Cardiac fibroblast (primary cell): Measurements from ENCODE around the gene BMPR2.
"Not testable (repeated sequence)": the region's sequence is repeated elsewhere in the genome, so short reads cannot be mapped to it uniquely, and the experiment has no call there.

ENCODE experiments used
- DNase-seq, 2 donors: peaks; one replicate each; pipeline versions ENCODE4 v3.0.0 to v3.0.0-alpha.2; 2010; ENCODE audit warnings: low read depth in 2 of 2
- H3K4me3 ChIP-seq, 2 donors: replicated peaks in 1 of 2; 1 replicate in 1 of 2; 2 replicates in 1 of 2; pipeline ENCODE4 v1.5.1; 2011; ENCODE audit warnings: low read depth in 2 of 2, low read length in 2 of 2, mild to moderate bottlenecking in 2 of 2, moderate library complexity in 1 of 2
- TF ChIP-seq, protein P1 (sequence below): IDR thresholded peaks from one replicate; pipeline ENCODE4 v1.5.1; 2011; ENCODE audit warnings: low read depth, mild to moderate bottlenecking, low read length, inconsistent platforms

Gene BMPR2

GRCh38 chr2:202429164-202429980, 53.2 kb downstream of the BMPR2 start:
- peak; percentile 62 to 96 for DNase-seq
- TF ChIP-seq, protein P1, sequence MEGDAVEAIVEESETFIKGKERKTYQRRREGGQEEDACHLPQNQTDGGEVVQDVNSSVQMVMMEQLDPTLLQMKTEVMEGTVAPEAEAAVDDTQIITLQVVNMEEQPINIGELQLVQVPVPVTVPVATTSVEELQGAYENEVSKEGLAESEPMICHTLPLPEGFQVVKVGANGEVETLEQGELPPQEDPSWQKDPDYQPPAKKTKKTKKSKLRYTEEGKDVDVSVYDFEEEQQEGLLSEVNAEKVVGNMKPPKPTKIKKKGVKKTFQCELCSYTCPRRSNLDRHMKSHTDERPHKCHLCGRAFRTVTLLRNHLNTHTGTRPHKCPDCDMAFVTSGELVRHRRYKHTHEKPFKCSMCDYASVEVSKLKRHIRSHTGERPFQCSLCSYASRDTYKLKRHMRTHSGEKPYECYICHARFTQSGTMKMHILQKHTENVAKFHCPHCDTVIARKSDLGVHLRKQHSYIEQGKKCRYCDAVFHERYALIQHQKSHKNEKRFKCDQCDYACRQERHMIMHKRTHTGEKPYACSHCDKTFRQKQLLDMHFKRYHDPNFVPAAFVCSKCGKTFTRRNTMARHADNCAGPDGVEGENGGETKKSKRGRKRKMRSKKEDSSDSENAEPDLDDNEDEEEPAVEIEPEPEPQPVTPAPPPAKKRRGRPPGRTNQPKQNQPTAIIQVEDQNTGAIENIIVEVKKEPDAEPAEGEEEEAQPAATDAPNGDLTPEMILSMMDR, result no peak
- H3K4me3 ChIP-seq, result no peak overlapping the region

DNA sequence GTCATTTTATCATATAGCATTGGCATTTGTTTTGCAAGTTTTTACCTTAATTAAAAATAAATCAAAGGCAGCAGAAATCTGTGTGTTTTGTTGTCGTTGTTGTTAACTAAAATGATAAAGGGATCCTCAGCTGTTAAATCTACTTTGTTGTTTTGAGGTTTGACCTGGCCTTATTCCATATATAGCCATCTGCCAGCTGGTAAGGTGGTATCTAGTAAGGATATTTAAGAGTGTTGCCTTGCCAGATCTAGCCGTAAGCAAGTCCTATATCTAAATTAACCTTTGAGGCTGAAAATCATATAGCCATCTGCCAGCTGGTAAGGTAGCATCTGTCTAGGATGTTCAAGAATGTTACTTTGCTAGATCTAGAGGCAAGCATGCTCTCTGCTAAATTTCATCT, 56.6 kb downstream of the BMPR2 start:
- DNase-seq, result no peak
- TF ChIP-seq, protein P1, result no peak
- no peak overlapping the region for H3K4me3 ChIP-seq

GRCh38 chr2:202434472-202434871, 58.3 kb downstream of the BMPR2 start:
- TF ChIP-seq, protein P1, result no peak
- H3K4me3 ChIP-seq, result no peak overlapping the region
- DNase-seq, result no peak

- H3K4me3 ChIP-seq, result no peak overlapping the region
- peak; percentile 27 to 61 for DNase-seq
- TF ChIP-seq, protein P1, result no peak
Observed at GRCh38 chr2:202436626-202437025, 60.5 kb downstream of the BMPR2 start.

DNA sequence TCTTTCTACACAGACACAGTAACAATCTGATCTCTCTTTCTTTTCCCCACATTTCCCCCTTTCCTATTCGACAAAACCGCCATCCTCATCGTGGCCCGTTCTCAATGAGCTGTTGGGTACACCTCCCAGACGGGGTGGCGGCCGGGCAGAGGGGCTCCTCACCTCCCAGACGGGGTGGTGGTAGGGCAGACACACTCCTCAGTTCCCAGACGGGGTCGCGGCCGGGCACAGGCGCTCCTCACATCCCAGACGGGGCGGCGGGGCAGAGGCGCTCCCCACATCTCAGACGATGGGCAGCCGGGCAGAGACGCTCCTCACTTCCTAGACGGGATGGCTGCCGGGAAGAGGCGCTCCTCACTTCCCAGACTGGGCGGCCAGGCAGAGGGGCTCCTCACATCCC, 64.0 kb downstream of the BMPR2 start:
- DNase-seq, result not testable (repeated sequence)

DNA sequence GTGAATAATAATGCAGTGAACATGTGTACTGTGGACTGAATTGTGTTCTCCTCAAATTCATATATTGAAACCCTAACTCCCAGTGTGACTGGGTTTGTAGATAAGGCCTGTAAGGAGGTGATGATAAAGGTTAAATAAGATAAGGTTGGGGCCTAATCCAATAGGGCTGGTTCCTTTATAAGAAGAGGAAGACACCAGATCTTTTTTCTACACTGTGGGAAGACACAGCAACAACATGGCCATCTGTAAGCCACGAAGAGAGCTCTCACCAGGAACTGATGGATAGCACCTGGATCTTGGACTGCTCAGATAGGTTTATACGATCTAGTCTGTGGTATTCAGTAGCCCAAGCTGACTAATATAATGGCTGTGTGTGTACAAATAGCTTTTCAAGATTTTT, 66.8 kb downstream of the BMPR2 start:
- no peak for DNase-seq
- TF ChIP-seq, protein P1, result no peak
- no peak overlapping the region for H3K4me3 ChIP-seq

More for the DNA sequence above, 64.0 kb downstream of the BMPR2 start:
- H3K4me3 ChIP-seq, result not testable (repeated sequence)

DNA sequence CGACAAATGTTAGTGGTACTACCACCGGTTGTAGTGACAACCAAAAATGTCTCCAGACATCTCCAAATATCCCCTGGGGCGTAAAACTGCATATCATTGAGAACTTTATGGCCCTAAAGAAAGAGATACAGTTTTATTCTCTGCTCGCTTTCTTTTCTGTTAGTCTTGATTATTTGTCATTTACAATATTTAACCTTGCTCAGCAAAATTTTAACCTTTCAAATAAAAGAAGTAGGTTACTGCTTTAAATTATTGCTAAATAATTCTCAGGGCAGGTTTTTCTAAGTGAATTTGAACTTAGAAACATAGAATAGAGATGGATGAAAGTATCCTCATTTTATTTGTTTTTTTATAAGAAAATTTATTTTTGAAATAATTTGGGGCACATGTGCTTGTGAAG, 67.9 kb downstream of the BMPR2 start:
- TF ChIP-seq, protein P1, result no peak
- DNase-seq, result no peak
- no peak overlapping the region for H3K4me3 ChIP-seq
